HG03442 (cell line): Measurements from ENCODE around the gene GTF2I.
"Not testable (repeated sequence)": the region's sequence is repeated elsewhere in the genome, so short reads cannot be mapped to it uniquely, and the experiment has no call there.

ENCODE experiments used
- ATAC-seq: cut with Tn5 transposase; IDR thresholded peaks from one replicate; pipeline ENCODE4 v1.9.1; 2021; ENCODE audit warnings: mild to moderate bottlenecking, moderate library complexity; ENCODE audit not compliant: unreplicated experiment

GTF2I gene

DNA sequence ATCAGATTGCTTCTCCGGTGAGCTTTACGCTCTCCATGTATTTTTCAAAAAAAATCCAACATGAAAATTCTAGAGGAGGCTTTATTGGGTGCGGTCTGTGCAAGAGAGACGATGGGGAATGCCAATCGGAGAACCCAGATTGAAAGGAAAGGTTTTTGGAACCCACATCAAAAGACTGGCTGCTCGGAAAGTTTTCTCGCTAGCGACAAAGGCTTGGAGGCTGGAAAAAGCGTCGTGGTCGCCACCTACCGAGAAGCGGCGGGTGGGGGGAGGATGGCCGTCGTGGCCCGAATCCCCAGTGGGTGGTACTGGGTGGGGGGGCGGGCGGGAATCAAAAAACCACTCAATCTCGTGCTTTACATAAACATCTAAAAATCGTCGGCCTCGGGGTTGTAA lies 1.1 kb upstream of the GTF2I start:
- no peak for ATAC-seq

DNA sequence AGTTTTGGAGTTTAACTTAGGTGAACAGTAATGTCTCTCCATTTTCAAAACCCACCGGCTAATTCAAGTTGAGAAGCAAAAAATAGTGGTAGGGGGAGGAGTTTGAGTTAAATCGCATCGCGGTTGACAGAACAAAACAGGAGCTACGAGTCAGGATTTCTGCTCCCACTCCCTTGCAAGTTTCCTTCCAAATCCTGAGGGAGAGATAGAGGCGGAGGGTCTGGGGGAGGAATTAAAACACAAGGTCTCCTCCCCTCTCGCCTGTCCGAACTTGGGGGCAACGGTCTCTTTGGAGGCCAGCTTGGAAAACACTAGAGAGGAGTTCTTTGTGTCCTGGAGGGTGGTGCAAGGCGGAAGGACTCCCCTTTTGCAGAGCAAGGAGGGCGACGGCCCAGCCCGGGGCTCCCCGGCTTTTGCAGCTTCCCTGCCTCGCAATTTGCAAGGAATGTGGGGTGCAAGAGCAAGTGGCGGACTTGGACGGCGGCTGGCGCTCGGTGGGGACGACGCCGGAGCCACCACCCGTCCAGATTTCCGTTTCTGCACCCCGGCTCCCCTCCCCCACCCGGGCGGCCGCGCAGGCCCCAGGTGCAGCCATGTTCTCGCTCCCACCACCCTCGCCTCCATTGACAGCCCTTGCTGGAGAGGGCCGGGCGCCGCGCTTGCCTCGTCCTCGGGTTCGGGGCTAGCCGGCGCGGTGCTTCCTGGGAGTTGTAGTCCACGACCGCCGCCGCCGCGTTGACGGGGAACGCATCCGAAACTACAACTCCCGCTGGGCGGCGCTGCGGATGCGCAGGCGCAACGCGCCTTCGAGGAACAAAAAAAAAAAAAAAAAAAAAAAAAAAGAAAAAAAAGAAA lies 454 bp upstream of the GTF2I start:
- ATAC-seq = peak; percentile 63

DNA sequence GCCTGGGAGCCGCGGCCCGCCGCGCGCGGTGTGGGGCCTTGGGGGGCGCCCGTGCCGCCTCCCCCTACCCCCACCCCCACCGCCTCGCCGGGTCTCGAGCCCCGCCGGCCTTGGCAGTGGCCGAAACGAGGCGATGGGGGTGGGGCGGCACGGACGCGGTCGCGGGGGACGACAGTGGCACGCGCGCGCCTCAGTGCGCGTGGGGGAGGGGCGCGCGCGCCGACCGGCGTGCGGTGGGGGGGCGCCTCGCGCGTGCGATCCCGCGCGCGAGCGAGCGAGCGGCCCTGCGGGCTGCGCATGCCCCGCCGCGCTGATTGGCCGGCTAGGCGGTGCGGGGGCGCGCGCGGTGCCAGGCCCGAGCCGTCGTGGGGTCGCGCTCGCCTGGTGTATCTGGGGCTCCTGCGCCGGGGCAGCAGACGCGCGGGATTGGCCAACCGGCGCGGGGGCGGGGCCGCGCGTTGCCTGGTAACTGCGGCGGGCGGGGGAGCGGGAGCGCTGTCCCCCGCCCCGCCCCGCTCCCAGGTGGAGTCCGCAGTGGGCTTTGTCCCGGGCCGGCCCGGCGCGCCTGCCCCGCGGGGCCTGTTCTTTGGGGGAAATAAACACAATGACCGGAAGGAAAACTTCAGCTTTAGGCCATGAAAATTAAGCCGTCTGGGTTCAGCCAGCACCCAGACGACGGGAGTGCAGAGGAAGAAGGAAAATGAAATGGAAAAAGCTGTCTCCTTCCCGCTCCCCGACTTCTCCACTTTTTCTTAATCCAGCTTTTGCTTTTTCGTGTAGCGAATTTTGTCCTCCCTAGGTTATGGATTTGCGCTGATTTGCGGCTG lies 873 bp downstream of the GTF2I start:
- peak; percentile 45 for ATAC-seq

DNA sequence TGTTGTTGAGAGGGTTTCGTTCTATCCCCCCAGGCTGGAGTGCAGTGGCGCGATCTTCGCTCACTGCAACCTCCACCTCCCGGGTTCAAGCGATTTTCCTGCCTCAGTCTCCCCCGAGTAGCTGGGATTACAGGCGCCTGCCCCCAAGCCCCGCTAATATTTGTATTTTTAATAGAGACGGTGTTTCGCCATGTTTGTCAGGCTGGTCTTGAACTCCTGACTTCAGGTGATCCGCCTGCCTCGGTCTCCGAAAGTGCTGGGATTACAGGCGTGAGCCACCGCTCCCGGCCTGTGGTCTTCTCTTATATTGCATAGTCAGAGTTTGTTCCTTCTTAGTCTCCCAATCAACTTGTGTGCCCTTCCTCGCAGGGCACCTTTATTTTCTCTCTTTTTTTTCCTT lies 2.7 kb downstream of the GTF2I start:
- not testable (repeated sequence) for ATAC-seq

DNA sequence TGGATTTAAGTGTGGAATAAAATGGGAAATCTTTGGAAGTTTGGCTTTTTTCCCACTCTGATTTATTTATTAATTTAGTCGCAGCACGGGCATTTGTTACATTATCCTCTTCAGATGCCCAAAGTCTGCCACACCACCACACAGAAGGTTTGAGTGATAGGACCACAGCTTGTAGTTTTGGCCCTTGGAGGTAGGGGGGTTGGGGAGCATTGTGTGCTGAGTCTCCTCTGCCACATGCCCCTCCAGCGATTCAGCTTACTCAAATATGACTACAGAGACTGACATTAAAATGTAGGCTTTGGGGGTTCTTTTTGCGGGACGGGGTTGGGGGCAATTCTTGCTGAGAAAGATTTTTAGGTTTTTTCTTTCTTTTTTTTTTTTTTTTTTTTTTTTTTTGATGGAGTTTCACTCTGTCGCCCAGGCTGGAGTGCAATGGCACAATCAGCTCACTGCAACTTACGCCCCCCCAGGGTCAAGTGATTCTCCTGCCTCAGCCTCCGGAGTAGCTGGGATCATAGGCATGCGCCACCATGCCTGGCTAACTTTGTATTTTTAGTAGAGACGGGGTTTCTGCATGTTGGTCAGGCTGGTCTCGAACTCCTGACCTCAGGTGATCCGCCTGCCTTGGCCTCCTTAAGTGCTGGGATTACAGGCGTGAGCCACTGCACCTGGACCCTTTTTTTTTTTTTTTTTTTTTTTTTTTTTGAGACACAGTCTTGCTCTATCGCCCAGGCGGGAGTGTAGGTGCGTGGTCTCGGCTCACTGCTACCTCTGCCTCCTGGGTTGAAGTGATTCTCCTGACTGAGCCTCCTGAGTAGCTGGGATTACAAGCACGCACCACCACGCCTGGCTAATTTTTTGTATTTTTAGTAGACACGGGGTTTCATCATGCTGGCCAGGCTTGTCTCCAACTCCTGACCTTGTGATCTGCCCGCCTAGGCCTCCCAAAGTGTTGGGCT lies 4.6 kb downstream of the GTF2I start:
- not testable (repeated sequence) for ATAC-seq

DNA sequence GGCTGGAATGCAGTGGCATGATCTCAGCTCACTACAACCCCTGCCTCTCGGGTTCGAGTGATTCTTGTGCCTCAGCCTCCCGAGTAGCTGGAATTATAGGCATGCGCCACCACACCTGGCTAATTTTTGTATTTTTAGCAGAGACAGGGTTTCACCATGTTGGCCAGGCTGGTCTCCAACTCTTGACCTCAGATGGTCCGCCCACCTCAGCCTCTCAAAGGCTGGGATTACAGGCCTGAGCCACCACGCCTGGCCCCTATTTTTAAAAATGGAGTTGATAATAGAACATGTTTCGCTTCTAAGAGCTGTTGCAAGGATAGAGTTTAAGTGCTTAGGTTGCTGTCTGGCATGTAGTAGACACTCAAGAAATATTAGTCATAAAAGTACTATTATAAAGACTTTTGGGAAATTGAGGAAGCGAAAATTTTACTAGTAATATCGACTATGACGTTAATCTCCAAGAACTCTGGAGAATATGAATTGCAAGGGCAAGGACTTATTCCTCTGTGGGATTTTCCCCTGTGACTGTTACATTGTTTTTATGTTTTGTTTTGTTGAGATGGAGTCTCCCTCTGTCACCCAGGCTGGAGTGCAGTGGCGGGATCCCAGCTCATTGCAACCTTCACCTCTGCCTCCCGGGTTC lies 7.9 kb downstream of the GTF2I start:
- no peak for ATAC-seq

DNA sequence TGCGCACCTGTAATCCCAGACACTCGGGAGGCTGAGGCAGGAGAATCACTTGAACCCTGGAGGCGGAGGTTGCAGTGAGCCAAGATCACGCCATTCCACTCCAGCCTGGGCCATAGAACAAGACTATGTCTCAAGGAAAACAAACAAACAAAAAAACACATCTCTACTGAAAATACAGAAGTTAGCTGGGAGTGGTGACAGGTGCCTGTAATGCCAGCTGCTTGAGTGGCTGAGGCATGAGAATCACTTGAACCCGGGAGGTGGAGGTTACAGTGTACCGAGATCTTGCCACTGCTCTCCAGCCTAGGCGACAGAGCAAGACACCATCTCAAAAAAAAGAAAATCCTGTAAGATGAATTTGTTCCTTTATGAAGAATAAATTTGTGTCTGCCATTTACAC lies 9.5 kb downstream of the GTF2I start:
- not testable (repeated sequence) for ATAC-seq

DNA sequence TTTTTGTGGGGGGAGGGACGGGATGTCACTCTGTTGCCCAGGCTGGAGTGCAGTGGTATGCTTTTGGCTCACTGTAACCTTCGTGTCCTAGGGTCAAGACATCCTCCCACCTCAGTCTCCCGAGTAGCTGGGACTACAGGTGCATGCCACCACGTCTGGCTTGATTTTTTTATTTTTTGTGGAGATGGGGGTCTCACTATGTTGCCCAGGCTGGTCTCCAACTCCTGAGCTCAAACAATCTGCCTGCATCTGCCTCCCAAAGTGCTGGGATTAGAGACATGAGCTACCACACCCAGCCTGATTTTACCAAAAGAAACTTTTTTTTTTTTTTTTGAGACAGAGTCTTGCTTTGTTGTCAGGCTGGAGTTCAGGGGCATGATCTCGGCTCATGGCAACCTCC lies 10.0 kb downstream of the GTF2I start:
- ATAC-seq = not testable (repeated sequence)

DNA sequence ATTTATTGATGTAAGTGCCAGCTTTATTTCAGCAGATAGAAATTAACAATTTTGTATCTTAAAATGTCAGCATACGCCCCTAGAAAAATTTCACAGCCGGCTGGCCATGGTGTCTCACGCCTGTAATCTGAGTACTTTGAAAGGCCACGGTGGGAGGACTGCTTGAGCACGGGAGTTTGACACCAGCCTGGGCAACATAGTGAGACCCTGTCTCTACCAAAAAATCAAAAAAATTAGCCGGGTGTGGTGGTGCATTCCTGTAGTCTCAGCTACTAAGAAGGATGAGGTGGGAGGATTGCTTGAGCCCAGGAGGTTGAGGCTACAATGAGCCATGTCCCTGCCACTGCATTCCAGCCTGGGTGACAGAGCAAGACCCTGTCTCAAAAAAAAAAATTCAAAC lies 14.1 kb downstream of the GTF2I start:
- no peak for ATAC-seq

DNA sequence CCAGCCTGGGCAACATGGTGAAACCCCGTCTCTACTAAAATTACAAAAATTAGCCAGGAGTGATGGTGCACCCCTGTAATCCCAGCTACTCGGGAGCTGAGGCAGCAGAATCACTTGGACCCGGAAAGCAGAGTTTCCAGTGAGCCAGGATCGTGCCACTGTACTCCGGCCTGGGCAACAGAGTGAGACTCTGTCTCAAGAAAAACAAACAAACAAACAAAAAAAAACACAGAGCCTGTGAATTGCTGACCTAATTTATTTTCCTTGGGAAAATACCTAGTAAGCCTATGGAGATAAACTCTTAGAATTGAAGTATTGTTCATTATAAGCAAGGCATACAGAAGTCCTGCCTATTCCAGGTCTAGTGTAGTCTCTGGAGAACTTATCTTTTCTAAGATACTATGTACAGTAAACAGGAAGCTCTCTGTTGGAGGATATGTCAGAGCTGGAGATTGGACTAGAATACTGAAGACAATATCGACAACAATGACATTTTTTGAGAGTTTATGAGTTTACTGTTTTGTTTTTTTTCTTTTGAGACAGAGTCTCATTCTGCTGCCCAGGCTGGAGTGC lies 14.9 kb downstream of the GTF2I start:
- no peak for ATAC-seq

DNA sequence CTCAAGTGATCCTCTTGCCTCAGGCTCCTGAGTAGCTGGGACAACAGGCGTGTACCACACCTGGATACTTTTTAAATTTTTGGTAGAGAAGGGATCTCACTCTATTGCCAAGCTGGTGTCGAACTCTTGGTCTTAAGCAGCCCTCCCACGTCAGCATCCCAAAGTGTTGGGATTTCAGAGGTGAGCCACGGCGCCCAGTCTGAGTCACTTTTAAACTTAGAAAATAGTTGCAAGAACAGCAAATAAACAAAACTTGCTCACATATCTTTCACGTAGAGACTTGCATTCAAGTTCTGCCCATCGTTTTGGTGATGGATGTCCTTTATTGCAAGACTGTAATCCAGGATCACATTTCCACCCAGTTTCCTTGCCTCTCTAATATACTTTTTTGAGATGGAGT lies 16.6 kb downstream of the GTF2I start:
- ATAC-seq = no peak

DNA sequence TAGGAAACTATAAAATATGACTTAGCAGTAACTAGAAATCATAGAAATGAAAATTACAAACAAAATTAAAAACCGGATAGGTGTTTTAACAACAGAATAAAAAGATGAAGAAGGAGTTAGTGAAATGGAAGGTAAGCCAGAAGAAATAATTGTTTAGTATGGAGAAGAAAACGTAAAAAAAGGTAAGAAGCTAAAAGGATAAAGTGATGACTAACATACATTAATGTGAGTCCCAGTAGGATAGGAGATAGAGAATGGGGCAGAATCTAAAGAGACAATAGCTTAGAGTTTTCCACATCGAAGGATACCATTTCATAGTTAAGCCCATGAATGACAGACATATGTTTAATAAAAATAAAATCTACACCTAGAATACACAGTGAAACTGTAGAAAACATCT lies 25.3 kb downstream of the GTF2I start:
- no peak for ATAC-seq

DNA sequence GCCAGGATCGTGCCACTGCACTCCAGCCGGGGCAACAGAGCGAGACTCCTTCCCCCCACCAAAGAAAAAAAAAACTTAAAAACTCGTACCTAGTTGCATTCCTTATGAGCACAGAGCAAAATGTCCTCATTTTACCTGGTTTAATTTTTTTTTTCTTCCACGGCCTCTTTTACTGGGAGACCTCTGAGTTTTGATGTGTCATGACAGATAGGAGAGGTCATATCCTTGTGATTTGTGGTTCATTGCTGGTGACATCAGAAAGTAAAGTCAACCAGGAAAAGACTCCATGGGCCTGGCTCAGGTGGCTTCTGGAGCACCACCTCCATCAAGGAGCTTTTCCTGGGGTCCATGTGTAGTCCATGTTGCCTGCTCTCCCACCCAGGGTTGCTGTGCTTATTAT lies 26.3 kb downstream of the GTF2I start:
- ATAC-seq = no peak

DNA sequence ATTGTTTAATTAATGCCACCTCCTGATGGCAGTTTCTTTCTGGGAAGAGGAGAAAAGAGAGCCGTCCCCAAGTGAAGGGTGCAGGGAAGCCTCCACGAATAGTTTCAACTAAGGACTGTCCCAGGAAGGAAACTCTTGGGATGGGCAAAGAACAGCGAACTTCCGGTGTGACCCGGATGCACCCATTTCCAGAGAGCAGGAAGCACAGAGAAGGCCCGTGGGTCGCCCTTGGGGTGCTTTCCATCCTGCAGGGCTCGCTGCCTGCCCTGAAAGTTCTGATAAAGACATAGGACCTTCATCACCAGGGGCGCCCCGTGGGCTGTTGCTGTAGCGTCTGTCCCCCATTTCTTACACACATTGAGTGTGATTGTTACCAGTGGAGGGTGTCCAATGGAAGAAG lies 27.0 kb downstream of the GTF2I start:
- ATAC-seq = no peak

DNA sequence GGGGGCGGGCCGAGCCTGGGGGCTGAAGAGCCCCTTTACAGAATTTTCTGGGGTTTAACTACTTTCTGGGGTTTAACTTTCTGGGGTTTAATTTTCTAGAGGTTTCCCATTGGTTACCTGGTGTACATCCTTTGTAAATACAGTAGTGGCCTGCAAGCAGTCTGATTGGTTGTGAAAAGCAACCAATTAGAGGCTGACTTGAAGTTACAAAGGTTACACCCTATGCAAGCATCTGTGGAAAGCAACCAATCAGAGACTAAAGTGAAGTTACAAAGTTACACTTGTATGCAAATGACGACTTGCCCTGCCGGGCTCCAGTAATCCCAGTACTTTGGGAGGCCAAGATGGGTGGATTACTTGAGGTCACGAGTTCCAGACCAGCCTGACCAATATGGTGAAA lies 27.4 kb downstream of the GTF2I start:
- no peak for ATAC-seq

DNA sequence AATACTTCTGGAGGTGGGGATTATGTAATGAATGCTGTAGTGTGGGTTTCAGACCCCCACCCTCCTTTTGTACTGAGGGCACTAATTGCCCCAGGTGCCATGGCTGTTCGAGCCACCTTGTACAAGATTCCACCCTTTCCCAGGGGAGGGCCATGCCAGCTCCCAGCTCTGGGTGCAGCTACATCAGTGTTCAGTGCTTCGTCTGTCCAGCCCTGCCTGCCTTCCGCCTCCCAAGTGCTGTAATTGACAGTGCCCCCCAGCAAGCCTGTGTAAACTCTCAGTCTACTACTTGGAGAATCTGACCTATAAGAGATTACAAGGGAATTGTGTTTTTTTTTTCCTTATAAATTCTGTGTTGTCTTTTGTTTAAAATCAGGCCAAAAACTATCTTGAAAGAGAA lies 33.0 kb downstream of the GTF2I start:
- ATAC-seq = no peak

DNA sequence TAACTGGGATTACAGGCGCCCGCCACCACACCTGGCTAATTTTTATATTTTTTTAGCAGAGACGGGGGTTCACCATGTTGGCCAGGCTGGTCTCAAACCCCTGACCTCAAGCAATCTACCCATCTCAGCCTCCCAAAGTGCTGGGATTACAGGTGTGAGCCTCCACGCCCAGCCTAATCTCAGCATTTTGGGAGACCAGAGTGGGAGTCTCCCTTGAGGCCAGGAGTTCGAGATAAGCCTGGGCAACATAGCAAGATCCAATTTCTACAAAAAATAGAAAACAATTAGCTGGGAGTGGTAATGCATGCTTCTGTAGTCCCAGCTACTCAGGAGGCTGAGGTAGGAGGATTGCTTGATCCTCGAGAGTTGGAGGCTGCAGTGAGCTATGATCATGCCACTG lies 46.9 kb downstream of the GTF2I start:
- not testable (repeated sequence) for ATAC-seq

DNA sequence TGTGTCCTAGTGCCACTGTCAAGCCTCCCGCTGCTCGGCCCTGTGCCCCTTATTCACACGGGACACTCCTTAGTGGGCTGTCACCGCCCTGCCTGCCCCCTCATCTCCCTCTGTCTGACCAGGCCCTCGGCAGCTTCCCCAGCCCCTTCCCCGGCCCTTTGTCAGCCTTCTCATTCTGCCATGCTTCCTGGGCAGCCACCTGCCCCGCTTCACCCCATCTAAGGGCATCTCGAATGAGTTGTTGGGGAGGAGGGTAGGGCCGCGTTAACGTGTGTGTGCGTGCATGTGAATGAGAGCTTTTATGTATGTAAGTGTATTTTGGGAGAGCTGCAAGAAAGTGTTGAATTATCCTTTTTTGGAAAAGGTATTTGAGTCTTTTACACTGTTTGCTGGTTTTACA lies 49.7 kb downstream of the GTF2I start:
- no peak for ATAC-seq

DNA sequence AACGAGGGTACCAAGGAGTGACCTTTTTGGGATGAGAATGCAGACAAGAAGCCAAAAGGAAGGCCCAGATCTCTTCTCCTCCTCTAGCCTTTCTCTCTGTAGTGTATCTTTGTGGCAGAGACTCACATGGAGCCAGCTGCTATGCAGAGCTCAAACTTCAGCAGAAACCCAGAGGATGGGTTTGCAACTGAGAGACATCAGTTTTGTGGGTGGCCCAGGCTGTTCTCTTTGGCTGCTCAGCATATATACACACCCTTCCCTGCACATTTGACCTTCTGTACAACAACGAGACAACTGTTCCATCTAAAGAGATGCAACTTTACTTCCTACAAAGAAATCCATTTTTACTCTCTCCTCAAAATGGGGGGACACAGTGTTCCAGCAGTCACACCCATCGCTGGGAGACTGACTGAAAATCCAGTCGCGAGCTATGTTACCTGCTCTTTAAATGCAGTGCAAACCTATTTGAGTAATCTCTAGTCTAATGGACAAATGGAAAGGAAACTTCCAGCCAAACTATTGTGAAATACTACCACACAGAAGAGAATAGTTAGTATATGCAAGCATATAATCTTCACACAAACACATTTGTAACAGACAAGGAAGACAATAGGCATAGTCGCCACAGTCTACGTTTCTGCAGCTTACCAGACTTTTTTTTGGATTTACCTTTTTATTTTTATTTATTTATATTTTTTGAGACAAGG lies 51.2 kb downstream of the GTF2I start:
- no peak for ATAC-seq
